Liver (tissue), 3 donors: ENCODE measurements around the gene GCNA.

Experiments
- FOXA1 ChIP-seq: IDR thresholded peaks from 2 replicates; pipeline ENCODE4 v1.6.1; 2016; ENCODE audit warnings: antibody characterized with exemption
- GABPA ChIP-seq, 2 donors: IDR thresholded peaks in 1 of 2; conservative IDR thresholded peaks in 1 of 2; 2 replicates each; pipeline ENCODE4 v1.6.1; 2016; ENCODE audit warnings: antibody characterized with exemption in 2 of 2, mild to moderate bottlenecking in 1 of 2, moderate library complexity in 1 of 2
- JUND ChIP-seq, 2 donors: IDR thresholded peaks; 2 replicates each; pipeline ENCODE4 v1.6.1; 2016; ENCODE audit warnings: antibody characterized with exemption in 2 of 2
- SP1 ChIP-seq: IDR thresholded peaks from 2 replicates; pipeline ENCODE4 v1.6.1; 2018; ENCODE audit warnings: antibody characterized with exemption, mild to moderate bottlenecking
- TAF1 ChIP-seq: conservative IDR thresholded peaks from 2 replicates; pipeline ENCODE4 v1.6.1; 2016; ENCODE audit warnings: antibody characterized with exemption, mild to moderate bottlenecking
- TF ChIP-seq, protein P1 (sequence below): fragments of 150-350 bp; IDR thresholded peaks from 2 replicates; pipeline ENCODE4 v1.5.1; 2017; ENCODE audit warnings: improper control_type of control experiment, low read depth, low read length; ENCODE audit not compliant: missing input control
- TF ChIP-seq, protein P2 (sequence below): IDR thresholded peaks from 2 replicates; pipeline ENCODE4 v1.6.1; 2016; ENCODE audit warnings: antibody characterized with exemption
- donor health status: healthy.
- donor health status: healthy.

GRCh38 chrX:71627588-71628404 lies 49.6 kb downstream of the GCNA start:
- TF ChIP-seq, protein P1, sequence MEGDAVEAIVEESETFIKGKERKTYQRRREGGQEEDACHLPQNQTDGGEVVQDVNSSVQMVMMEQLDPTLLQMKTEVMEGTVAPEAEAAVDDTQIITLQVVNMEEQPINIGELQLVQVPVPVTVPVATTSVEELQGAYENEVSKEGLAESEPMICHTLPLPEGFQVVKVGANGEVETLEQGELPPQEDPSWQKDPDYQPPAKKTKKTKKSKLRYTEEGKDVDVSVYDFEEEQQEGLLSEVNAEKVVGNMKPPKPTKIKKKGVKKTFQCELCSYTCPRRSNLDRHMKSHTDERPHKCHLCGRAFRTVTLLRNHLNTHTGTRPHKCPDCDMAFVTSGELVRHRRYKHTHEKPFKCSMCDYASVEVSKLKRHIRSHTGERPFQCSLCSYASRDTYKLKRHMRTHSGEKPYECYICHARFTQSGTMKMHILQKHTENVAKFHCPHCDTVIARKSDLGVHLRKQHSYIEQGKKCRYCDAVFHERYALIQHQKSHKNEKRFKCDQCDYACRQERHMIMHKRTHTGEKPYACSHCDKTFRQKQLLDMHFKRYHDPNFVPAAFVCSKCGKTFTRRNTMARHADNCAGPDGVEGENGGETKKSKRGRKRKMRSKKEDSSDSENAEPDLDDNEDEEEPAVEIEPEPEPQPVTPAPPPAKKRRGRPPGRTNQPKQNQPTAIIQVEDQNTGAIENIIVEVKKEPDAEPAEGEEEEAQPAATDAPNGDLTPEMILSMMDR, result no peak
- TF ChIP-seq TAF1 (no peak), JUND (IDR thresholded peaks at IDR 0.05) (no peak), GABPA (IDR thresholded peaks at IDR 0.05 in 1 of 2, conservative IDR thresholded peaks at IDR 0.05 in 1 of 2) (no peak), SP1 (no peak), FOXA1 (no peak)
- TF ChIP-seq, protein P2, sequence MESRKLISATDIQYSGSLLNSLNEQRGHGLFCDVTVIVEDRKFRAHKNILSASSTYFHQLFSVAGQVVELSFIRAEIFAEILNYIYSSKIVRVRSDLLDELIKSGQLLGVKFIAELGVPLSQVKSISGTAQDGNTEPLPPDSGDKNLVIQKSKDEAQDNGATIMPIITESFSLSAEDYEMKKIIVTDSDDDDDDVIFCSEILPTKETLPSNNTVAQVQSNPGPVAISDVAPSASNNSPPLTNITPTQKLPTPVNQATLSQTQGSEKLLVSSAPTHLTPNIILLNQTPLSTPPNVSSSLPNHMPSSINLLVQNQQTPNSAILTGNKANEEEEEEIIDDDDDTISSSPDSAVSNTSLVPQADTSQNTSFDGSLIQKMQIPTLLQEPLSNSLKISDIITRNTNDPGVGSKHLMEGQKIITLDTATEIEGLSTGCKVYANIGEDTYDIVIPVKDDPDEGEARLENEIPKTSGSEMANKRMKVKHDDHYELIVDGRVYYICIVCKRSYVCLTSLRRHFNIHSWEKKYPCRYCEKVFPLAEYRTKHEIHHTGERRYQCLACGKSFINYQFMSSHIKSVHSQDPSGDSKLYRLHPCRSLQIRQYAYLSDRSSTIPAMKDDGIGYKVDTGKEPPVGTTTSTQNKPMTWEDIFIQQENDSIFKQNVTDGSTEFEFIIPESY, result no peak
